ENCODE measurements around the gene GRXCR2.
"Not testable (repeated sequence)": the region's sequence is repeated elsewhere in the genome, so short reads cannot be mapped to it uniquely, and the experiment has no call there.

Gene GRXCR2

DNA sequence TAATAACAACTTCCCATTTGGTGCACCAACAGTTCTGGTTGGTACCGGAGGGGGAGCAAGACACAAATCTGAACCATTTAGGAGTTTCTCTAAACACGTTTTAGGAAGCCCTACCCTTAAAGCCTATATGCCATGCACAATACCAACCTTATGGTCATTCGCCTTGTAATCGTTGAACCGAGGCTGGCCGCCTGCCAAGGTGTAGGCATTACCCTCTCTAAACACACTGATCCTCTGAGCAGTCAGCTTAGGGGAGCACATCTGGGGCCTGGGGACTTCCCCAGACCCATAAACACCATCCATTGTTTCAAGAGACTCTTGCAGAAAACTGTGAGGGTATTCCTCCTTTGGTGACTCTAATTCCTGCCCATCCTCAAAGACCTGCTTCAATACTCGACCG is 328 bp downstream of the GRXCR2 start:
- no peak for DNase-seq

DNA sequence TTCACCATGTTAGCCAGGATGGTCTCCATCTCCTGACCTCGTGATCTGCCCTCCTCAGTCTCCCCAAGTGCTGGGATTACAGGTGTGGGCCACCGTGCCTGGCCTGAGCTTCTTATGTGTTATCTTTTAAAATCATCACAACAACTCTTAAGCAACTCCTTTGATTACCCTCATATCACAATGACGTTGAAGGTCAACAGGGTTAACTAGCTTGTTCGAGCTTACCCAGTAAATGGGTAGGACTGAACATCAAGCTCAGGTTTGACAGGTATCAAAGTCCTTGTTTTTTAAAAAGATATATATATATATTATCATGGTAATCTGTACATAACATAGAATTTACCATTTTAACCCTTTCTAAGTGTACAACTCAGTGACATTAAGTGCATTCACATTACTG is 3.1 kb downstream of the GRXCR2 start:
- DNase-seq = no peak

GRCh38 chr5:145867806-145868205 is 5.0 kb downstream of the GRXCR2 start:
- no peak for DNase-seq

DNA sequence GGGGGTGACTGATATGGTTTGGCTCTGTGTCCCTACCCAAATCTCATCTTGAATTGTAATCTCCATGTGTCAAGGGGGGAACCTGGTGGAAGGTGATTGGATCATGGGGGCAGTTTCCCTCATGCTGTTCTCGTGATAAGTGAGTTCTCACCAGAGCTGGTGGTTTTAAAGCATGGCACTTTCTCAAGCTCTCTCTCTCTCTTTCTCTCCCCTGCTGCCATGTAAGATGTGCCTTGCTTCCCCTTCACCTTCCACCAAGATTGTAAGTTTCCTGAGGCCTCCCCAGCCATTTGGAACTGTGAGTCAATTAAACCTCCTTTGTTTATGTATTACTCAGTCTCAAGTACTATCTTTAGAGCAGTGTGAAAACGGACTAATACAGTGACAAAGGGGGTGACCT is 8.4 kb downstream of the GRXCR2 start:
- not testable (repeated sequence) for DNase-seq

DNA sequence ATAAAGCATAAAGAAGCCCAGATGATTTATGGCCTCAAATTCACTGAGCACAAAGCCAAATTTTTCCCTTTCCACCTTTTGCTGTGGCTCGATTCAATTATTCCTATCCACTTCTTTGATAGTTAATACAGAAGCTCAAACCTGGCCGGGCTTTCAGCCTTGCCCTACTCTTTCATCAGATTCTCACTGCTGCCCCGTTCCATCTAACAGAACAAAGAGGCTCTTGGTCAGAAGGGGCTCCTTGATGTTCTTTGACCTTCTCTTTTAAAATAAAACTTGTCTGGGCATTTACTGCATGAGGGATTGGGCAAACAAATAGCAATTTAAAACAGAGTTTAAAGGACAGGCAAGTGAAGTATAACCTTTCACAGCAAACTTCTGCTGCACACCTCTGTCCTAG is 9.8 kb downstream of the GRXCR2 start:
- DNase-seq = no peak

GRCh38 chr5:145859897-145860296 is 12.9 kb downstream of the GRXCR2 start:
- DNase-seq = no peak

DNA sequence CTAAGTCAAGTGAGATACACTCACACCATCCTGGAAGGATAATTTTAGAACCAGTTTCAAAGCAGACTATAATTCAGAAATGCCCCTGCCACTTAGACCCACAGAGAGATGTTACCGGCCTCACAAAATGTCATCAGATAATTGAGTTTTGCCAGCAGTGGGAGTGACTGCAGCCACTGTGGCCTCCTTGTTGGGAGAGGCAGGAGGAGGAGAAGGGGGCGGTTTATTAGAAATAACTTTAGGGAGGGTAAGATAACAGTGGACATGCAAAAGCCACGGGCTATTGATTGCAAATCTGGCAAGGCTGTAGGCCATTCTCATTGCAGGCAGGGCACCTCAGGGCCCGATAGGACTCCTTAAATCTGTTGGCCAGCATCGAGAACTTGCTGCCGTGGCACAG is 13.4 kb downstream of the GRXCR2 start:
- no peak for DNase-seq

GRCh38 chr5:145858959-145859358 is 13.9 kb downstream of the GRXCR2 start:
- DNase-seq = no peak

GRCh38 chr5:145856285-145856818 is 16.5 kb downstream of the GRXCR2 start:
- DNase-seq = no peak

DNA sequence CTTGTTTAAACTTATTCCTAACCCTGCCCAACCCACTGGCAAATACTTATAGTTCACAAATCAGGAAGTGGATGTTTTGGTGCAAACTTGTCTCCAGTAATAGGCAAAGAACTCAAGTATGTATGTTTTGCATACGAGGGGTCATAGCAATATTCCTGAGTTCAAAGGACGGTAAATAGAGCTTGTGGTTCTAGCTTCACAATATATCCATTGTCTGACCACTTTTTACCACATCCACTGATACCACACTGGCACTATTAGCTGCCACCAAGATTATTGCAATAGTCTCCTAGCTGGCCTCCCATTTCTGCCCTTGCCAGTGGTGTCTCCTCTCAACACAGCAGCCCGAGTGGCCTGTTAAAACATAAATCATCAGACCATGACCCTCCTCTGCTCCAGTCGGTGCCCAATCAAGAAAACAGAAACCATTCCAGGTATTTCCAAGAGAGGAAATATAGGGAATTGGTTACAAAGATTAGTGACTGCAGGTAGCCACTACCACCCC is 17.0 kb downstream of the GRXCR2 start:
- no peak for DNase-seq

DNA sequence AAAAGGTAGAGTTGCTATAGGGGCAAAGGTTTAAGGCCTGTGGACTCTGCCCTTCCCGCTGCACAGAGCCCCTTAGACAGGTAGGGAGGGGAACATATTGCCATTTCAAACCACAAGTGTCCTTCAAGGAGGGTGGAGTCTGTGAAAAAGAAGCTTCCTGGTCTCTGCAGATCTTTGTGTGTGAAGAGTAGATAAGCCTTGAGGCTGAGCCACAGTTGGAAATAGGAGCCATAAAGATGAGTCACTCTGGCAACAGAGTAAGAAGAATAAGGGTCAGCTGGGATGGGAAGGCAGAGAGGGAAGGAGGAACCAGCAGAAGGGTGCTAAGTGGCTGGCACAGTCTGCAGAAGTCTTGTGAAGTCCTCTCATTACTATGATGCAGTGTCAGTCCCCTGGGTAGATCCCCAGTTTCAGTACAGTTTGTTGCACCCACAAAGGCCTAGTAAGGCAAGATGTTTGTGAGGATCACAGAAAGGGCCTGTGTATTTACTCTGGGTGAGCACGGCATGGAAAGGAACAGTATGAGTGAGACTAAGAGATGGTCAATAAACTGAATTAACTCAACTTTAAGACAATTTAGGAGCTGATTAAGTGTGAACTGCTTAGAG is 18.1 kb downstream of the GRXCR2 start:
- DNase-seq = no peak

DNA sequence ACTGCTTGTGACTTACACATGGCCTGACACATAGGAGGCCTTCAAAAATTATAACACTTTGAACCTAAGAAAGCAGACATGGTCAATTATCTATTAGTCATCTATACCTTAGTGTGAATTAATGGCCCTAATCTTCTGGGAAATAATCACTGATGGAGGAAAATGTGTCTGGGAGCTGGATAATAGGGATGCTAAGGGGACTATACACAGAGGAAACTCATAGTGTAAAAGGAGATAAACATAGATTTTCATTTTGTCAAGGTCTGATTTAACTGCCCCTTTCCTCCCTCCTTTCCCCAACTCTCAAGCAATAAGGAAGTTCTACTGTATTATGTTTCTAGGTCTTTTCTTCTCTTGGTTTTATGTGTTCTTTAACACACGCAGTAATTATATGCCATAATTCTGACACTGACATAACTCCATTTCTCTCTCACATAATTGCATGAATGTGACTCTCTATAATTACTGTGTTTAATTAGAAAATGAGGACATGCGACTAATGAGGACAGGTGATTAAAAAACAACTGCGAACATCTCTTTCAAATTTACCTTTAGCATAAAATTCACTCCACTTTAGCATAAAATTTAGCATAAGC is 18.9 kb downstream of the GRXCR2 start:
- DNase-seq = no peak

DNA sequence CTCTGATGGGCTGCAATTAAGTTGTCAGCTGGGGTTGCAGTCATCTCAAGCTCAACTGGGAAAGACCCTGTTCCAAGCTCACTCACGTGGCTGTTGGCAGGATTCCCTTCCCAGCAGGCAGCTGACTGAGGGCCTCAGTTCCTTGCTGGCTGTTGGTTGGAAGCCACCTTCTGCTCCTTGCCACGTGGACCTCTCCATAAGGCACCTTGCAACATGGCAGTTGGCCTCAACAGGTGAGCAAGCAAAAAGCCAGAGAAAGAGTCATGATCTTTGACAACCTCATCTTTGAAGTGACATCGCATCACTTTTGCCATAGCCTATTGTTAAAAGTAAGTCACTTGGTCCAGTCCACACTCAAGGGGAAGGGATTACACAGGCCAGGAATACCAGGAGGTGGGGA is 19.8 kb downstream of the GRXCR2 start:
- no peak for DNase-seq

- DNase-seq = no peak
Measured at GRCh38 chr5:145848854-145849253, 24.0 kb downstream of the GRXCR2 start.

- DNase-seq = no peak
Measured at GRCh38 chr5:145847499-145848497, 25.0 kb downstream of the GRXCR2 start.

GRCh38 chr5:145846081-145846480 is 26.7 kb downstream of the GRXCR2 start:
- no peak for DNase-seq

DNA sequence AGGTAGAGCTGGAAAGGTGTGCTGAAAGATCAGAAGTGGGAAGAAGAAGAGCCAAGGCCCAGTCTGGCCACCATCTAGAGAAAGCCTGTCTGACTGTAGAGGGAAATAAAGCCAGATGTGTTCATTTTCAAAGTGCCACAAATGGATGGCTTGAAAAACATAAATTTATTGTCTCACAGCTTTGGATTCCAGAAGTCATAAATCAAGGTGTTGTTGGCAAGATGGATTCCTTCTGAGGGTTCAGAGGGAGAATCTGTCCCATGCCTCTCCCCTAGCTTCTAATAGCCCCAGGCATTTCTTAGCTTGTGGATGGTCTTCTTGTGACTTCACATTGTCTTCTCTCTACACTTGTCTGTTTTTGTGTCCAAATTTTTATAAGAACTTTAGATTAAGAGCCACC is 31.5 kb downstream of the GRXCR2 start:
- DNase-seq = no peak

DNA sequence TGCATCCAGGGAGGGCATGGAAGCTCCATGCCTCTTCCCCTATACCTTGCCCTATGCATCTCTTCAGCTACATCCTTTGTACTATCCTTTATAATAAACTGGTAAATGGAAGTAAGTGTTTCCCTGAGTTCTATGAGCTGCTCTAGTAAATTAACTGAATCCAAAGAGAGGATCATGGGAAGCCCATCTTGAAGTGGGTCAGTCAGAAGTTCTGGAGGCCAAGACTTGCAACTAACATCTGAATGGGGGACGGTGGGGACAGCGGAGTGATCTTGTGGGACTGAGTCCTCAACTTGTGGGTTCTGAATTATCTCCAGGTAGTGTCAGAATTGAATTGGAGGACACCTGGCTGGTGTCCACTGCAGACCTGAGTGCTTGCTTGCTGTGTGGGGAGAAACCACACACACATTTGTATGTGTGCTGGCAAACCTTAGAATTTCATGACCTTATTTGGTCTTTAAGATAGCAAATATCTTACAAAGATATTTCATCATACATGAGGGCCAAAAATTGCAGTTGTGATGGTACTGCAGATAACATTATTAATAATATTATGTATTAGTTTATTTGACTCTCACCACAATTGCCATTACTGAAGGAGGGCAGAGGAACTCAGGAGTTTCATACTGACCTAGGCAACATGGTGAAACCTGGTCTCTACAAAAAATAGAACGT is 32.2 kb downstream of the GRXCR2 start:
- no peak for DNase-seq

DNA sequence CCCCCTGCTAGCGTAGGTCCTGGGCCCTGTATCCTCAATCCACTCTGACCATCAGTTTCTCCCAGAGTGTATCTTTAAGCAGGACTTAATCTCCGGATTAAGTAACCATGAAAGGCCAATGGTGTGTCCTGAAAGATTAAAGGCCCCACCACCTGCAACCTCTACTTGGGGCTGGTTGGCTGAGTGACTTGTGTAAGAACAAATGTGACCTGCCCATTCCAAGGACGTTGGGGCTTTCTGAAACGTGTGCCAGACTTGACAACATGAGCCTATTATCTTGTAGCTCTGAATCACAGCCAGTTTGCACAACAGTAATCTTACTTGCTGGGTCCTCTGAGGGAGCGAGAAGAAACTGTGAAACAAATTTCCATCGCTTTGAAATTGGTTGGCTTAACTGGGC is 34.5 kb downstream of the GRXCR2 start:
- DNase-seq = no peak

DNA sequence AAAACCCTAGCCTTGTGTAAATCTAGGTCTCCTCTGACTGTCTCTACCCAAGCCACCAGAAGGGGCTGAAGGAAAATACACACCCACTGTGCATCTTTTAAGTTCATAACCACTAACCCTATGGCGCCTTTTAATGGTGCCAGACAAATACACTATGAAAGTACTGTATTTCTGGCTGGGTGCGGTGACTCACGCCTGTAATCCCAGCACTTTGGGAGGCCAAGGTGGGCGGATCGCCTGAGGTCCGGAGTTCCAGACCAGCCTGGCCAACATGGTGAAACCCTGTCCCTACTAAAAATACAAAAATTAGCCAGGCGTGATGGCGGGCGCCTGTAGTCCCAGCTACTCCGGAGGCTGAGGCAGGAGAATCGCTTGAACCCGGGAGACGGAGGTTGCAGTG is 36.6 kb downstream of the GRXCR2 start:
- not testable (repeated sequence) for DNase-seq

DNA sequence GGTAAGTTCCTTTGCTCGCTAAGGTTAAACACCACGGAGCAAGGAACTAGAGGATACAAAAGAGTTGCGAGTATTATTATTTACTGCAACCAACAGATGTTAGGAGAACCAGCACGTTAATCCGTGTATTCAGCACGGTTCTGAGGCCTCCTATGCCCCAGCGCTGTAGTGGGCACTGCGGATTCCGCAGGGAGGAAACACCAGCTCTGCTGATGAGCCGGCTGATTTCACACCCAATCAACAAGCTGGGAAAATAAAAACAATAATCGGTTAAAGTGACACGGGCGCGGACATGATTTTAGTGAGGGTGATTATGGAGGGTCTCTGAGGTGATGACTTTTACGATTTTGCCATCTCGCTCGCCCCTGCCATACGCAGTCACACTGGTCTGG is 37.0 kb downstream of the GRXCR2 start:
- no peak for DNase-seq

GRCh38 chr5:145834917-145835847 is 37.6 kb downstream of the GRXCR2 start, which contains the start of gene PRELID2:
PRELID2 (minus strand) TSS chr5:145835342; CDS start chr5:145835251, 91 bp downstream.
- DNase-seq = peak; percentile 5
